ENCODE results near the gene UBE3B.

Gene UBE3B

GRCh38 chr12:109487181-109488050, 10.0 kb downstream of the UBE3B start:
- no peak overlapping the region for H3K4me3 Mint-ChIP-seq
- no peaks in the 10 kb centered on the region for H3K4me1 Mint-ChIP-seq (ENCODE audit: low read depth)
- peaks cover 94% of the 10 kb centered on the region for H3K36me3 Mint-ChIP-seq (ENCODE audit: low read depth)
- H3K9me3 Mint-ChIP-seq, result no peaks in the 10 kb centered on the region
- H3K27ac Mint-ChIP-seq, result no peak overlapping the region
- H3K27me3 Mint-ChIP-seq, result no peaks in the 10 kb centered on the region
- intact Hi-C loops (cut with micrococcal nuclease), result no loop called here

- no peaks in the 10 kb centered on the region for H3K4me1 Mint-ChIP-seq (ENCODE audit: low read depth)
- H3K27ac Mint-ChIP-seq, result no peak overlapping the region
- intact Hi-C loops (cut with micrococcal nuclease), result no loop called here
- peaks cover 96% of the 10 kb centered on the region for H3K36me3 Mint-ChIP-seq (ENCODE audit: low read depth)
- H3K9me3 Mint-ChIP-seq, result no peaks in the 10 kb centered on the region
- no peaks in the 10 kb centered on the region for H3K27me3 Mint-ChIP-seq
- H3K4me3 Mint-ChIP-seq, result no peak overlapping the region
Observed at GRCh38 chr12:109488051-109488665, 10.7 kb downstream of the UBE3B start.

- peaks cover 96% of the 10 kb centered on the region for H3K36me3 Mint-ChIP-seq (ENCODE audit: low read depth)
- intact Hi-C loops (cut with micrococcal nuclease), result no loop called here
- H3K4me1 Mint-ChIP-seq (ENCODE audit: low read depth), result no peaks in the 10 kb centered on the region
- no peaks in the 10 kb centered on the region for H3K9me3 Mint-ChIP-seq
- no peaks in the 10 kb centered on the region for H3K27me3 Mint-ChIP-seq
- no peak overlapping the region for H3K27ac Mint-ChIP-seq
- H3K4me3 Mint-ChIP-seq, result no peak overlapping the region
Observed at GRCh38 chr12:109489016-109489954, 11.9 kb downstream of the UBE3B start.

GRCh38 chr12:109489955-109490565, 12.6 kb downstream of the UBE3B start:
- Mint-ChIP-seq H3K27ac (no peak overlapping the region), H3K9me3 (no peaks in the 10 kb centered on the region), H3K4me3 (no peak overlapping the region), H3K36me3 (ENCODE audit: low read depth) (peaks cover 96% of the 10 kb centered on the region), H3K4me1 (ENCODE audit: low read depth) (no peaks in the 10 kb centered on the region), H3K27me3 (no peaks in the 10 kb centered on the region)
- intact Hi-C loops (cut with micrococcal nuclease), result no loop called here

- H3K4me1 Mint-ChIP-seq (ENCODE audit: low read depth), result no peaks in the 10 kb centered on the region
- H3K4me3 Mint-ChIP-seq, result no peak overlapping the region
- H3K27ac Mint-ChIP-seq, result no peak overlapping the region
- no peaks in the 10 kb centered on the region for H3K9me3 Mint-ChIP-seq
- intact Hi-C loops (cut with micrococcal nuclease), result no loop called here
- peaks cover 96% of the 10 kb centered on the region for H3K36me3 Mint-ChIP-seq (ENCODE audit: low read depth)
- H3K27me3 Mint-ChIP-seq, result no peaks in the 10 kb centered on the region
Observed at GRCh38 chr12:109491671-109492070, 14.2 kb downstream of the UBE3B start.

GRCh38 chr12:109492371-109492770, 14.9 kb downstream of the UBE3B start:
- Mint-ChIP-seq H3K27ac (no peak overlapping the region), H3K27me3 (no peaks in the 10 kb centered on the region), H3K36me3 (ENCODE audit: low read depth) (peaks cover 94% of the 10 kb centered on the region), H3K4me3 (no peak overlapping the region), H3K4me1 (ENCODE audit: low read depth) (no peaks in the 10 kb centered on the region), H3K9me3 (no peaks in the 10 kb centered on the region)
- intact Hi-C loops (cut with micrococcal nuclease), result no loop called here

- no peaks in the 10 kb centered on the region for H3K27me3 Mint-ChIP-seq
- intact Hi-C loops (cut with micrococcal nuclease), result no loop called here
- no peaks in the 10 kb centered on the region for H3K9me3 Mint-ChIP-seq
- no peak overlapping the region for H3K27ac Mint-ChIP-seq
- peaks cover 94% of the 10 kb centered on the region for H3K36me3 Mint-ChIP-seq (ENCODE audit: low read depth)
- no peaks in the 10 kb centered on the region for H3K4me1 Mint-ChIP-seq (ENCODE audit: low read depth)
- H3K4me3 Mint-ChIP-seq, result no peak overlapping the region
Observed at GRCh38 chr12:109493090-109493489, 15.7 kb downstream of the UBE3B start.

- Mint-ChIP-seq H3K36me3 (ENCODE audit: low read depth) (peaks cover 94% of the 10 kb centered on the region), H3K9me3 (no peaks in the 10 kb centered on the region)
Observed at GRCh38 chr12:109493938-109494337, 16.5 kb downstream of the UBE3B start.

GRCh38 chr12:109494348-109494881, 17.0 kb downstream of the UBE3B start:
- Mint-ChIP-seq H3K27ac (no peak overlapping the region), H3K4me1 (ENCODE audit: low read depth) (no peaks in the 10 kb centered on the region), H3K9me3 (no peaks in the 10 kb centered on the region), H3K27me3 (no peaks in the 10 kb centered on the region), H3K4me3 (no peak overlapping the region), H3K36me3 (ENCODE audit: low read depth) (peaks cover 94% of the 10 kb centered on the region)
- intact Hi-C loops (cut with micrococcal nuclease), result no loop called here

More at GRCh38 chr12:109493938-109494337, 16.5 kb downstream of the UBE3B start:
- Mint-ChIP-seq H3K27ac (no peak overlapping the region), H3K4me1 (ENCODE audit: low read depth) (no peaks in the 10 kb centered on the region), H3K27me3 (no peaks in the 10 kb centered on the region), H3K4me3 (no peak overlapping the region)
- intact Hi-C loops (cut with micrococcal nuclease), result no loop called here

- peaks cover 94% of the 10 kb centered on the region for H3K36me3 Mint-ChIP-seq (ENCODE audit: low read depth)
- H3K9me3 Mint-ChIP-seq, result no peaks in the 10 kb centered on the region
- H3K27ac Mint-ChIP-seq, result no peak overlapping the region
- H3K4me3 Mint-ChIP-seq, result no peak overlapping the region
- no peaks in the 10 kb centered on the region for H3K27me3 Mint-ChIP-seq
- H3K4me1 Mint-ChIP-seq (ENCODE audit: low read depth), result no peaks in the 10 kb centered on the region
- intact Hi-C loops (cut with micrococcal nuclease), result no loop called here
Observed at GRCh38 chr12:109495012-109495411, 17.6 kb downstream of the UBE3B start.

DNA sequence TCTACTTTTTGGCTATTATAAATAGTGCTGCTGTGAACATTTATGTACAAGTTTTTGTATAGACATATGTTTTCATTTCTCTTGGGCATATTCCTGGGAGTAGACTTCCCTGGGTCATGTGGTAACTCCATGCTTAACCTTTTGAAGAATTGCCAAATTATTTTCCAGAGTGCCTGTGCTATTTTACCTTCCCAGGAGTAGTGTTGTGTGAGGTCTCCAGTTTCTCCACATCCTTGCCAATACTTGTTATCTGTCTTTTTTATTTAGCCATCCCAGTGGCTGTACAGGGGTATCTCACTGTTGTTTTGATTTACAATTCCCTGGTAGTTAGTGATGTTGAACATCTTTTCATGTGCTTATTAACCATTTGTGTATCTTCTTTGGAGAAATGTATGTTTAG, 18.9 kb downstream of the UBE3B start:
- H3K9me3 Mint-ChIP-seq, result no peaks in the 10 kb centered on the region
- H3K27me3 Mint-ChIP-seq, result no peaks in the 10 kb centered on the region
- H3K4me1 Mint-ChIP-seq (ENCODE audit: low read depth), result no peaks in the 10 kb centered on the region
- intact Hi-C loops (cut with micrococcal nuclease), result no loop called here
- H3K4me3 Mint-ChIP-seq, result no peak overlapping the region
- H3K27ac Mint-ChIP-seq, result no peak overlapping the region
- peaks cover 94% of the 10 kb centered on the region for H3K36me3 Mint-ChIP-seq (ENCODE audit: low read depth)

GRCh38 chr12:109497675-109498074, 20.2 kb downstream of the UBE3B start:
- intact Hi-C loops (cut with micrococcal nuclease), result no loop called here
- H3K27ac Mint-ChIP-seq, result no peak overlapping the region
- H3K27me3 Mint-ChIP-seq, result no peaks in the 10 kb centered on the region
- peaks cover 95% of the 10 kb centered on the region for H3K36me3 Mint-ChIP-seq (ENCODE audit: low read depth)
- H3K9me3 Mint-ChIP-seq, result no peaks in the 10 kb centered on the region
- no peak overlapping the region for H3K4me3 Mint-ChIP-seq
- no peaks in the 10 kb centered on the region for H3K4me1 Mint-ChIP-seq (ENCODE audit: low read depth)

DNA sequence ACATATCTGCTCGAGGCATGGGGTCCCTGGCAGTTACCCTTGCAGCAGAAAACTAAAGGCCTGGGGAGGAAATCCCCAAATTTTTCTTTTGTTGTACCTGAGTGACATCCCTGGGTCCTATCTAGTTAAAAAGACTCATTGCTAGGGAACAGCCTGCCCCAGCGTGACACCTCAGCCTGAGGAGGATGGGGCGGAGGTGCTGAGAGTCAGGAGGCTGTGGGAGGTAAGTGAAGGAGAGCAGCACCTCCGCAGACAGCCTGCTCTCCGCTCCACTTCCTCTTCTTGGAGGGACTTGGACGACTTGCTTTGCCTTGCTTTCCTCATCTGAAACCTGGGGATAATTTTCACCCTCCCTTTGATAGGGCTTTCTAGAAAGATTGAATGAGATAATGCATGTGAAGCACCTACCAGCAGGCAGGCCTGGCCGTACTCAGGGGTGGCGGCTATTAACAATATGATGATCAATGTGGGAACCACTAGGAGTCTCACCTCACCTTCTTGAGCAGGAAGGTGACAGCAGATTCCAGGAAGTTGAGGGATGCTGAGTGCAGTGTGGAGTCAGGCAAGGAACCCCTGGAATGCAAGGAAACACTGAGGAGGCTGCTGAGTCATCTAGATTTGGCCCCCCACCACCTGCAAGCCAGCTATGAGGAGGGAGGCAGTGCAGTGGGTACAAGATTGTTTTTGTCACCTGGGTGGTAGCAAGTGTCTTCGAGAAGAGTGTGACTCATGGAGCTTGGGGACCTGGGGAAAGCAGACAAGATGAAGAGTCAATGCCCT, 23.2 kb downstream of the UBE3B start:
- Mint-ChIP-seq H3K27ac (no peak overlapping the region), H3K4me3 (no peak overlapping the region), H3K4me1 (ENCODE audit: low read depth) (no peaks in the 10 kb centered on the region), H3K27me3 (no peaks in the 10 kb centered on the region), H3K36me3 (ENCODE audit: low read depth) (peaks cover 98% of the 10 kb centered on the region), H3K9me3 (no peaks in the 10 kb centered on the region)
- intact Hi-C loops (cut with micrococcal nuclease), result no loop called here
